Hematopoietic multipotent progenitor cell (in vitro differentiated cells): ENCODE measurements around the gene ADNP. TPM values are rescaled to one million over a fixed set of nuclear protein-coding genes. Genes with fewer than 3 reads are reported as not detected.
A peak's percentile ranks its signal among the peaks of the same experiment; 100 is the strongest.

Experiments
- DNase-seq, 3 donors: peaks; one replicate each; pipeline ENCODE4 v3.0.0-alpha.2; 2011 to 2015; ENCODE audit warnings: low read depth in 2 of 3, low spot score in 2 of 3
- total RNA-seq: library from RNA; depleted of rRNA; stranded (reverse); fragments of >200 nt; gene quantifications from one replicate; pipeline ENCODE4 v1.2.3, GENCODE V29; 2012

The ADNP gene
- total RNA-seq, 1 donor: 33.4 TPM

DNA sequence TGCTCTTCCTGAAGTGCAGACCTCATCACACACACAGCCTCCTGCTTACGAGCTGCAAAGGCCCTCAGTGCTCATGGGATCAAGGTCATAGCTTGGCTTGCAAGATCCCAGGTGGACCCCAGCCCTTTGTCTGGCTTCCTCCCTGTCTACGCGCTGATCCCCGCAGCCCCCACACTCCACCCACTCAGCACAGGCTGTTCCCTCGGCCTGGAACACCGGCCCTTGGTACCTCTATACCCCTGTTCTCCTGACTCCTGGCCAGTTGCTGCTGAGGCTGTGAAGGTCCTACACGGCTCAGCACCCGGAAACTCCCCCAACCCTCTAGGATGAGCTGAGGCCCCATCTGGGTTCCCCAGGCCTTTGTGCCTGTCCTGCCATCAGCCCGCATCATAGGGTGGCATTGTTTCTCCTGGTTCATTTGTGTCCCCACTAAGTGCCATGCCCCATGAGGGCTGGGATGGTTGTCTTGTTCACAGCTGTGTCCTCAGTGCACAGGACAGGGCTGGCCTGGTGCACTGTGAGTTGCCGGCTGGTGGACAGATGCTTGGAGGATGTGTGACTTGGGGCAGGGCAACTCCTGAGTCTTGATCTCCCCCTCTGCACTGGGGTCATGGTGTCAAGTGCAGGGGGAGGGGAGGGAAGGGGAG, 57.0 kb downstream of the ADNP start:
- no peak for DNase-seq

DNA sequence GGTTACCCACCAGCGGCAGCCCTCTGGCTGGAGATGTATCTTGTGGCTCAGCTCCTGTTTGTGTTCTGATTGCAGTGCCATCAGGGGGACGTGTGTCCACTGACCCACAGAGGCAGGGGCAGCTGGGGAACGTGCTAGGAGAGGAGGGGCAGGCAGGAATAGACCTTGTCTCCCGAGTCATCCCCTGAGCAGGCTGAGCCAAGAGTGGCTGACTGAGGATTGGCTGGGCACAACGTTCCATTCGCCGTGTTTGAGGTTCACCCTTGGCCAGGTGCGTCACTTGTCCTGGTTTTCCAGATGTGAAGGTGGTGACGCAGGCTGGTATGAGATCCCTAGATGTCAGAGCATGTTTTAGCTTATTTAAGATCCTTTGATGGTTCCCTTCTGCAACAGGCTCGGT, 57.7 kb downstream of the ADNP start:
- no peak for DNase-seq

DNA sequence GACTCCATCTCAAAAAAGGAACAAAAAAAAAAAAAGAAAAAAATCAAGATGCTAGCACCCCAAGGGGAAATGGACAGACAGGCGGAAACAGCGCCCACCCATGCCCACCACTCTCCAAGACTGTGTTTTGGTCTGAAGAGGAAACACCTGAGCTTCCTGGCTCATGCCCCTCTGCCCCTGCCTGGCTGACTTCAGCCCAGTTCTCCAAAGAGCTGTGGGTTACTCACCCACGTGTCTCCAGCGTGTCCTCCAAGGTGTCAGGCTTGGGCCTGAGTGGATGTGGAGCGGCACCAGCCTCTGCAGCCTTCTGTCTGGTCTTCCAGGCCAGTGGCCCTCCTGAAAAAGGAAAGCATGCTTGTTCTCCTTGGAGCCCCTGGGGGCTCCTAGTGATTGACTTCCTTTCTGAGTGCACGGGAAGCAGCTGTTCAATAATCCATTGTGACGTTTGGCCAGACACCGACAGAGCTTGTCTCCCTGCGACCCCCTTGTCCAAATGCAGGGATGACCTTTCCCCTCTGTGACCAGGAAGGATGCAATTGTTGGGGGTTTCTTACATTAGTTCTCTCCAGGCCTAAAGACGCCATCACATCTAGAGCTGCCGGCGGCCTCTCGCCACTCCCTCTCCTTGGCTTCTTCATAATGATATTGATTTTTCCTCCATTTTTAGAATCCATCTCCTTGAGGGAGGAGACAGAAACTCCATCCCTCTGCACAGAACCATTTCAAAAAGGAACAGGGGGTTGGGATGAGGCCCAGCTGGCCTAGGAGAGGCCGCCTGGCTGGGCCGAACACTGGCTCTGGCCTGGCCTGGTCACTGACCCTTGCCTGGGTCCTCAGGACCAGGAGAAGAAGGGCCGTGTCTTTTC, 58.4 kb downstream of the ADNP start:
- peak in 2 of 3 donors; percentile 79 to 92 for DNase-seq

DNA sequence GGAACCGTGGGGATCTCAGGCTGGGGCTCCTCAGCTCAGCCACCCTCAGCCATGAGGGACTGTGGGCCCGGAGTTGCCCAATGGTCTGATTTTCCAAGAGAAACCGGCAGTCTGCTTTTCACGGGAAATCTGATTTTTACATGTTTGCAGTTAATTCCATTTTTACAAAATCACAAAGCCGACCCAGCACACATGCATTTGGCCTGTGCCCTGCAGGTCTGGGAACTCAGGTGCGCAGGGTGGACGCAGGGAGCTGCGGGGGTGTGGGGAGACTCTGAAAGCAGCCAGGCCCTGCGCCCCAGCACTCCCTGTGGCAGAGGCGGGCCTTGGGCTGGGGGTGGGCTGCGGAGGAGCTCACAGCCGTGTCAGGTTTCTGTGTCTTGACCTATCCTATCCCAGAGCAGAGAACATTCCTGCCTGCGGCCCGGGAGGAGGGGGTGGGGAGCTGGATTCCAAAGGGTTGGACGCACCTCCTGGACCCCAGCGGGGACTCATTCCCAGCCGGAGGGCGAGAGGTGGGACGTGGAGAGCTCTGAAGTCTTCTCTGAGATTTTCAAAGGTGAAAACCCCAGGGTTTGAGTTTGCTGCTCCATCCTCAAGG, 60.6 kb downstream of the ADNP start:
- DNase-seq: no peak

DNA sequence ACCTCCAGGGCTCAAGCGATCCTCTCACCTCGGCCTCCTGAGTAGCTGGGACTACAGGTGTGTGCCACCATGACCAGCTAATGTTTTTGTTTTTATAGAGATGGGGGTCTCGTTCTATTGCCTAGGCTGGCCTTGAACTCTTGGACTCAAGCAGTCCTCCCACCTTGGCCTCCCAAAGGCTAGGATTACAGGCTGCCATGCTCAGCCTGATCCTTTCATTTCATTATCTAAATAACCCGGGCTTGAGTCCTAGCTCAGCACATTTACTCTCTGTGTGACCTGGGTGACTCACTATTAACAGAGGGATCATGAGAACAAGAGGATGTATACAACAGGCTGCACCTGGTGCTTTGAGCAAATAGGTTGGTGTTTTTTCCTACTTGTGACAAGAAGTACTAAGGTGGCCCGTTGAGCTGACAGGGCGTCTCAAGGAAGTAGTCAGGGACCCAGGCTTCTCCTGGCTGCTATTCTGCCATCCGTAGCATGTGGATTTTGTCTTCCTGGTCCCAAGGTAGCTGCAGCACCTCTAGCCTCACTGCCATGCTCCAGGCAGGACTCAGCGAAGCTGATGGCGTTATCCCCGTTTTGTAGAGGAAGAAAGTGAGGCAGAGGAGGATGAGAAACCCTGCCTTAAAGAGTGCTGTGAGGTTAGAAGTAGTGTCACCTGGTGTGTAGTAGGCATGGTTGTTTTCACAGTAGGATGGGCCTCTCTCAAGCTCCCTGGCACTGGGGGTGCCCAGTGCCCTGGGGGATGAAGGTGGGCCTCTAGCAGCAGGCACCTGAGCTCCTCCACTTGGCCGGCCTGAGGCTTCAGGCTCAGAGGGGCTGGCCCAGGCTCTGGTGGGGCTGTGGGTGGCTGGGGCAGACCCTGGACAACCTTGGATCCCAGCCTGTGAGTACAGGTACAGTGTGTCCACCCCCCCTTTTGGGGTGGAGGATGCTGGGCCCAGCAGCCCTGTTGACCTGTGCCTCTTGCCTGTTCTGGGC, 62.4 kb downstream of the ADNP start:
- DNase-seq: no peak

DNA sequence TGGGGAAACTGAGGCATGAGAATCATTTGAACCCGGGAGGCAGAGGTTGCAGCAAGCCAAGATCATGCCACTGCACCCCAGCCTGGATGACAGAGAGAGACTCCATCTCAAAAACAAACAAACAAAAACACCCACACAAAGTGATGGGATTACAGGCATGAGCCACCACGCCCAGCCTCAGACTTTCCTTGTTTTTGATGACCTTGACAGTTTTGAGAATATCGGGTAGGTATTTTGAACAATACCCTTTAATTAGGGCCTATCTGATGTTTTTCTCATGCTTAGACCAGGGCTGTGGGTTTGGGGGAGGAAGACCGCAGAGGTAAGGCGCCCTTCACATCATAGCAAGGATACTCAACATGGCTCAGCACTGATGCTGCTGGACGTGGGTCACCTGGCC, 63.4 kb downstream of the ADNP start:
- no peak for DNase-seq

DNA sequence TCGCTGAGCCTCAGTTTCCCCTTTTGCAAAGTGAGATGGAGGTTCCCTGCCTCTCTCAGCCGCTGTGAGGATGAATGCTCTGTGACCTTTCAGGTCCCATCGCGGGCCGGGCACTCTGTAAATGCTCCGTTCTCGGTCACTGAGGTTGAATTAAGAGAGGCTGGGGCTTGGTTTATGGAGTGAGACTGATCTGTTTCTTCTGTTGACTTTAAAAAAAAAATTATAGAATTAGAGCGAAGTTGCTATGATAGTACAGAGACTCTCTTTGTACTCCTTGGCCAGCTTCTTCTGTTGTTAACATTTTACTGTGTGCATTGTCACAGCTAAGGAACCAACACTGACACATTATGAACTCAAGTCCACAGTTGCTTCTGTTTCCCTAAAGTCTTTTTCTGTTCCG, 64.4 kb downstream of the ADNP start:
- no peak for DNase-seq

DNA sequence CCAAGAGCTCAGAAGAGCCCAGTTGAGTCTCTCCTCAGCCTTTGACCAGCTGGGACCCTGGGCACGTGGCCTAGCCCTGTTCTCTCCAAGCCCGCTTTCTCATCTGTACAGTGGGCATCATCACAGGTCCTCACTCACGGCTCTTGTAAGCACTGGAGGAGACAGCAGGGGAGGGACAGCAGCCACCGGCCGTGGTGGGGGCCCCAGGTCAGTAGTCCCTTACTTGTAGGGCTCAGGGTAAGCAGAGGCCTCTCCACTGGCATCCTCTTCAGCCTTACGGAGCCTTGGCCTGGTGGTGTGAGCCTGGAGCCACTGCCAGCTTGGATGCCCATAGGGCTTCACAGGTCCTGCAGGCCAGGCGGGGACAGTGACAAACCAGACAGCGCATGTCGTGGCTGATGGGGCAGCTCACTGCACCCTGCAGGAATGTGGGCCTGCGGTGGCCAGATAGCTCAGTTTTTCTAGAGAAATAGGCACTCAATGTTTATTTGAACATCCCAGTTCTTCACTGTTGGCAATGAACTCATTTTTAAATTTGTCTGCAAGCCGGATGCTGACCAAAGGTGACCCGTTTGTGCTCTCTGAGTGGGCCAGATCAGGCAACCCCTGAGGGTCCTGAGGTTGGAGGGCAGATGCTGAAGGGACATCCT, 65.1 kb downstream of the ADNP start:
- DNase-seq: no peak

DNA sequence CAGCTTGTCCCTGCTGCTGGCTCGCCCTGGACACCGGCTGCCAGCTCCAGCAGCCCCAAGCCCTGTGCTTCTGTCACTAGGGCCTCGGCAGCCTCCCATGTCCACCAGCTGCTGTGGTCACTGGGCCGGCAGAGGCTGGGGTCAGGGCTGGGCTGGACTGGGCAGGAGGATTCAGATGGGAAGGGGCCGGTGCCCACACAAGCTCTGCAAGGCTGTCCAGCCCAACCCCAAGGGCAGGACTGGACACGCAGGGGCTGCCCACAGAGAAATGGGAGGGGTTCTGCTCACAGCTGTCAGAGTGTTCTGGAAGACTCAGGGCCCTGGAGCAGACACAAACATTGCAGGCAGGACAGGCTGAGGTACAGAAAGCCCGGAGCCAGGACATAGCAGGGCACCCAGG, 65.6 kb downstream of the ADNP start:
- no peak for DNase-seq

DNA sequence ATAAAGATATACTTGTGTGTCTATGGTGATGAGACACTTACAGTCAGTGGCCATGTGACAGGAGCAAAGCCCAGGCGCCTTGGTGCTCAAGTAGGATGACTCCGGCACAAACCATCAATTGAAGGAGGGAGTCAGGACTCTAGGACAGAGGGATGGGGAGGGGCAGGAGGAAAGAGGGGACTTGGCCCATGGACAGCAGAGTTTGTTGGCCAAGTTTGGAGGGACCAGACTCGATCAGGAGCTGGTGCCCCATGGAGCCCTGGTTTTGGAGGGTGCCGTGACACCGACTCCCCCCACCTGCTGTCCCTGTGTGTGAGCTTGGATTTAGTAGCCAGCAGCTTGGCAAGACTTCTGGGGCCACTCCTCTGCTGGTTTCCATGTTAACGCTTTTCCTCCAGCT, 66.1 kb downstream of the ADNP start:
- DNase-seq: no peak

DNA sequence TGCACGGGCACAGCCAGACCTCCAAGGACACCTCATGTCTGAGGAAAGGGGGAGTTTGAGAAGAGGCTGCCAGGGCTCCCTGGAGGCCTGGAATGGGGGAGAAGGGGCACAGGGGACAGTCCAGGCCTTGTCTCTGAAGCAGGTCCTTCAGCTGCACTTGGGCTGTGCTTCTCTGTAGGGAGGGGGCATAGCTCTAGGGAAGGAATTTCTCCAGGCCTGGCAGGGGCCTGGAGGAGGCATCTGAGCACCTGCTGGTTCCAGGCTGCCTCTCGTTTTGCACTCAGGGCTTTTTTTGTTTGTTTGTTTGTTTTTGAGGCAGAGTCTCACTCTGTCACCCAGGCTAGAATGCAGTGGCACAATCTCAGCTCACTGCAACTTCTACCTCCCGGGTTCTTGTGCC, 68.7 kb downstream of the ADNP start:
- no peak for DNase-seq

DNA sequence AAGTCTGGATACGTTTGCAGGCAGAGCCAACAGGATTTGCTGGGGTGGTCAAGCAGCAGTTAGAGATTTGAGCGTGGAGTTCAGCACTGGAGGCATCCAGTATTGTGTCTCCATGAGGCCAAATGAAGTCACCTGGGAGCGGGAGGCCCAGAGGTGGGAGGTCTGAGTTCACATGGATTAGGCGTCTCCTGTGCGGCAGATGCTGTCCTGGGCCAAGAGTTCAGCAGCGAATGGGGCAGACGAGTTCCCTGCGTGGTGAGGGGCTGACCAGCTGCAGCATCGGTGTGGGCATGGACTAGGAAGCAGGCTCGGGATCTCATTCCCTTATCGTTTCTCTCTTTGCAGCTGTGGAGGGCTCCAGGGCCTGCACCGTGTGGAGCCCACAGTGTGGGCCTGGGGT, 70.2 kb downstream of the ADNP start:
- DNase-seq: no peak

DNA sequence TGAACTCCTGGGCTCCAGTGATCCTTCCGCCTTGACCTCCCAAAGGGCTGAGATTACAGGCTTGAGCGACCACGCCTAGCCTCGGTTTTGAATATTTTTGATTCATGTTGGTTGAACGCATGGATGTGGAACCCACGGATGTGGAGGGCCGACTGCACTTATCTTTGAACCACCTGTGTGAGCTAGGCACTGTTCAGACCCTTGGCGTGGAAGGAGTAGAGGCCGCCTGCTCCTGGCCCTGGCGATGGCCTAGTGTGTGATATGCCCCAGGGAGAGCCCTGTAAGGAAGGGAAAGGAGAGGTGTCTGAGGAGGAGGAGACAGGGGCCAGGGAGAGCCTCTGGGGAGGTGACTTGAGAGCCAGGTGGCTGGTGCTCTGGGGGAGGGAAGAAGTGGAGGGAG, 72.1 kb downstream of the ADNP start:
- no peak for DNase-seq

DNA sequence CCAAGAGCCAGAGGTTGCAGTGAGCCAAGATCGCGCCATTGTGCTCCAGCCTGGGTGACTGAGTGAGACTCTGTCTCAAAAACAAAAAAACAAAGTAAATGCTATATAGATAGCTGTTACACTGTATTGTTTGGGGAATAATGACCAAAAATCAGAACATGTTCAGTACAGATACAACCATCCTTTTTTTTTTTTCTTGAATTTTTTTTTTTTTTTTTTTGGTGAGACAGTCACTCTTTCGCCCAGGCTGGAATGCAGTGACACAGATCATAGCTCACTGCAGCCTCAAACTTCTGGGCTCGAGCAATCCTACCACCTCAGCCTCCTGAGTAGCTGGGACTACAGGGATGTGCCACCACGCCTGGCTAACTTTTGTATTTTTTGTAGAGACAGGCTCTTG, 72.7 kb downstream of the ADNP start:
- DNase-seq: no peak

DNA sequence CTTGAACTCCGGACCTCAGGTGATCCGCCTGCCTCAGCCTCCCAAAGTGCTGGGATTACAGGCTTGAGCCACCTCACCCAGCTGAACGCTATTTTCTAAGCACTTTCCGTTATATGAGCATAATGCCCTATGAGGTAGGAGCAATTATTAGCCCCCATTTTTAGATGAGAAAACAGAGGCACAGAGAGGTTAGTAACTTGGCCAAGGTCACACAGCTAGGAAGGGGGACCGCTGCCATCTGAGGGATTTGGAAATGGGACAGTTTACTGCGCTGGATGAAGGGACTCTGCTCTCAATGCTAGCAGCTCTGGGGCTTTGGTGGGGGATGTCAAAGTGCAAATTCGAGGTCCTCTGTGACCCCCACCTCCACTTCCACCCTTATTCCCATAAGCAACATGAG, 73.9 kb downstream of the ADNP start:
- DNase-seq: no peak

DNA sequence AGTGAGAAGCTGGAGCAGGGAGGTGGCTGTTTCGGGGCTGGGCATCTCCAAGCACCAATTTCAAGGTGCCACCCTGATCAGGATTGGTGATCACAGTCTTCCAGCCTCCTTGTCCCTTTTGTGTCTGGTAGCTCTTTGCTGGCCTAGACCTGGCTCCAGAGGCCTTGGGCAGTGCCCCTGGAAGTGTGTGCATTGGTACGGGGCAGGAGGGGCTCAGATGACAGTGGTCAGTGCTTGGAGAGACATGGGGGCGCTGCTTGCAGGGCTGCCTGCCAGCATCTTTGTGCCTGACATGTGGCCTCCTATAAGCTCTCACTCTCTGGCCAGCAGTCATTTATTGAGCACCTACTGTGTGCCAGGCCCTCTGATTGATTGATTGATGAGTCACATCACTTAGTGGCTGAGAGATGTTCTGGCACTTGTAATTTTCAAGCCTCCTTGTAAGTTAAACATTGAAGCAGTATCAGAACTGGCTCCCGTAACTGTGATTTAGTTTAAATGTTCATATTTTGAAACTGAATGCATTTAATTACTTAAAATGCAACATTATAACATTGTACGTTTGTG, 74.7 kb downstream of the ADNP start:
- DNase-seq: no peak

DNA sequence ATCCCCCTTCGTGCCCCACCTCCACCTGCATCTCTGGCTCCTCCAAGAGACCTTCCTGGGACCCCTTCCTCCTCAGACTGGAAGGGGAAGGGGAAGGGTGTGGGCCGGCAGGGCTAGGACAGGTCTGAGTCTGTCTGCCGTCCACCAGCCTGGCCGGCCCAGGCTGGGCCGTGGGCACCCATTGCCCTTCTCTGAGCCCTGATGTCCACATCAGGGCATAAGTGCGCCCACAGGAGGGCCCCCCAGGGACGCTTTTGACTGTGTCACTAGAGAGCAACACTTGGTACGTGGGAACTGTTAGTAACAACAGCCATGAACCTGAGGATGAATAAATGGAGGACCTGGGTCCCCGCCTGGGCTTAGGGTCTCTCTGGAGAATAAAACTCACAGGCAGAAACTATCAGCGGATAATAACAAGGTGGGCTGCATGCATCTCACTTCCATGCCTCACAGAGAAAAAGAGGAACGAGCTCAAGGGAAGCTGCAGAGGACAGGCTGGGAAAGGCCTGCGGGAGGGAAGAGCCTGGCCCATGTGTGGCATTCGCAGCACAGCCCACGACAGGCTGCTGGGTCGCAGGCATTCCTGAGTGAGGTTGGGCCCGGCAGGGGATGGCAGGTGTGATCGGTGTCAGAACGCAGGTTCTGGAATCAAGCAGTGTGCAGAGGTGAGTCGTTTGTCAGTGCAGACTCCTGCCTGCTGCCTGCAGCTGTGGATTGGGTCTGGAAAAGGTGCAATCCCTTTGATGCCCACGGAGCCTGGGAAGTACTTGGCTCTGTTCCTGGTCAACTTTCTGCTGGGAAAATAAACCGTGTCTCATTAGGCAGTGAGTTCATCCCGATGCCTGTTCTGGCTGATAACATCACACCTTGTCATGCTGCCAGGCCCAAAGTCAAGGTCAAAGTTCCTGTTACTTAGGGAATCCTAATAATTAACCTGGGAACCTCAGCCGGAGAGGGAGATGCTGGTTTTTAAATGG, 75.5 kb downstream of the ADNP start:
- no peak for DNase-seq

DNA sequence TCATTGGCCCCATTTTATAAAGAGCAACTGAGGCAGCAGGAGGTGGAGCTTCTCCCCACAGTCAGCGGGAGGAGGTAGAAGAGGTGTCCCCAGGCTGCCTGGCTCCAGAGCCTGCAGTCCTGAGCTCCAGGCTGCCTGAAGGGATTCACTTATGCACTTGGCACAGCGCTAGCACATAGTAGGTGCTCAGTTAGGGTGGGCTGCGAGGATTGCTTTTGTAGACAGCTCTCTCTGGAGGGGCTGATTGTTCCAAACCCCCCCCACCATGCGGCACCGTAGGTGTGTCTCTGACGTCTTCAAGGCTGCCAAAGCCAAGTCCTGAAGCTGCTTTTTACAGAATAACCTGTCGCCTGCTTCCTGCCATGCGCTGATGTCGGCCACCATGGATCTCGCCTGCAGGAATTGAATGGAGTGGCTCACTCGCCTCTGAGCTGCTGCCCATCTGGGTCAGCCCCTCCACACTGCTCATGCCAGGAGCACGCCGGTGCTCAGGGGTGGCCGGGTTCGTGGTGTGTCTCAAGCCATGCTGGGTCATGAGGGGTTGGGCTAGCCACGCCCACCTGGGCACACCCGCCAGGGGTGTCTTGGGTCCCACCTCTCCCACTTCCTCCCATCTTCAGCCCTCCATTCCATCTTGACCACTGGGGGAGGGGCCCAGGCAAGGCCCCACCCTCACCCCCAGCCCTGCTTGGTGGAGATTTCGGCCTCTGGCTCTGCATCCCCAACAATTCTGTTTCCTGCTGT, 76.6 kb downstream of the ADNP start:
- DNase-seq: no peak
